Eye (tissue), 1 donor: ENCODE results near the gene KANSL2.
"Not testable (repeated sequence)": the region's sequence is repeated elsewhere in the genome, so short reads cannot be mapped to it uniquely, and the experiment has no call there.

Experiments
- DNase-seq: peaks from one replicate; pipeline ENCODE4 v3.0.0-alpha.2; 2015

Gene KANSL2

GRCh38 chr12:48681710-48682532 is at the start of gene KANSL2:
TSS of gene KANSL2 (minus strand) at chr12:48682238. CDS start at chr12:48681632, 606 bp downstream.
- DNase-seq = peak; percentile 99

- DNase-seq = no peak
Observed at GRCh38 chr12:48728807-48729206, 46.8 kb upstream of the KANSL2 start.

- not testable (repeated sequence) for DNase-seq
Observed at GRCh38 chr12:48720737-48721136, 38.7 kb upstream of the KANSL2 start.

- DNase-seq = not testable (repeated sequence)
Observed at GRCh38 chr12:48720171-48720570, 38.1 kb upstream of the KANSL2 start.

- DNase-seq = not testable (repeated sequence)
Observed at GRCh38 chr12:48719002-48719401, 37.0 kb upstream of the KANSL2 start.

GRCh38 chr12:48717252-48717695 is 35.2 kb upstream of the KANSL2 start:
- DNase-seq = peak; percentile 57

GRCh38 chr12:48716493-48717251 is 34.6 kb upstream of the KANSL2 start, which contains the start of gene CCNT1:
TSS of gene CCNT1 (minus strand) at chr12:48716707. CDS start at chr12:48716675, 32 bp downstream.
- DNase-seq = peak; percentile 99

GRCh38 chr12:48716168-48716492 is 34.1 kb upstream of the KANSL2 start:
- DNase-seq = no peak

GRCh38 chr12:48712209-48712608 is 30.2 kb upstream of the KANSL2 start:
- DNase-seq = no peak

- DNase-seq = not testable (repeated sequence)
Observed at GRCh38 chr12:48698822-48699221, 16.8 kb upstream of the KANSL2 start.

- no peak for DNase-seq
Observed at GRCh38 chr12:48696626-48697025, 14.6 kb upstream of the KANSL2 start.

- DNase-seq = no peak
Observed at GRCh38 chr12:48695859-48696258, 13.8 kb upstream of the KANSL2 start.

GRCh38 chr12:48694038-48694437 is 12.0 kb upstream of the KANSL2 start:
- DNase-seq = no peak

GRCh38 chr12:48693572-48693971 is 11.5 kb upstream of the KANSL2 start:
- no peak for DNase-seq

- no peak for DNase-seq
Observed at GRCh38 chr12:48691826-48692487, 9.9 kb upstream of the KANSL2 start.

- no peak for DNase-seq
Observed at GRCh38 chr12:48690990-48691389, 9.0 kb upstream of the KANSL2 start.

GRCh38 chr12:48690436-48690835 is 8.4 kb upstream of the KANSL2 start:
- DNase-seq = no peak

GRCh38 chr12:48688836-48689235 is 6.8 kb upstream of the KANSL2 start:
- DNase-seq = no peak

GRCh38 chr12:48687592-48687991 is 5.6 kb upstream of the KANSL2 start:
- DNase-seq = no peak

- DNase-seq = no peak
Observed at GRCh38 chr12:48686615-48687334, 4.7 kb upstream of the KANSL2 start.

GRCh38 chr12:48686037-48686595 is 4.1 kb upstream of the KANSL2 start:
- DNase-seq = no peak

GRCh38 chr12:48683534-48683933 is 1.5 kb upstream of the KANSL2 start:
- no peak for DNase-seq
